ENCODE data around the gene POLR2E.

- no peak for TF ChIP-seq CTCF (conservative IDR thresholded peaks at IDR 0.05)
- no peak for TF ChIP-seq EZH2 (IDR thresholded peaks at IDR 0.05; ENCODE audit: low read depth)
Measured at GRCh38 chr19:1076951-1077350, 18.2 kb downstream of the POLR2E start.
